HG03095 (cell line): ENCODE data around the gene DCTPP1.
A peak's percentile ranks its signal among the peaks of the same experiment; 100 is the strongest.

Experiments
- ATAC-seq: cut with Tn5 transposase; IDR thresholded peaks from one replicate; pipeline ENCODE4 v1.9.1; 2021; ENCODE audit warnings: moderate library complexity; ENCODE audit not compliant: unreplicated experiment

Gene DCTPP1

DNA sequence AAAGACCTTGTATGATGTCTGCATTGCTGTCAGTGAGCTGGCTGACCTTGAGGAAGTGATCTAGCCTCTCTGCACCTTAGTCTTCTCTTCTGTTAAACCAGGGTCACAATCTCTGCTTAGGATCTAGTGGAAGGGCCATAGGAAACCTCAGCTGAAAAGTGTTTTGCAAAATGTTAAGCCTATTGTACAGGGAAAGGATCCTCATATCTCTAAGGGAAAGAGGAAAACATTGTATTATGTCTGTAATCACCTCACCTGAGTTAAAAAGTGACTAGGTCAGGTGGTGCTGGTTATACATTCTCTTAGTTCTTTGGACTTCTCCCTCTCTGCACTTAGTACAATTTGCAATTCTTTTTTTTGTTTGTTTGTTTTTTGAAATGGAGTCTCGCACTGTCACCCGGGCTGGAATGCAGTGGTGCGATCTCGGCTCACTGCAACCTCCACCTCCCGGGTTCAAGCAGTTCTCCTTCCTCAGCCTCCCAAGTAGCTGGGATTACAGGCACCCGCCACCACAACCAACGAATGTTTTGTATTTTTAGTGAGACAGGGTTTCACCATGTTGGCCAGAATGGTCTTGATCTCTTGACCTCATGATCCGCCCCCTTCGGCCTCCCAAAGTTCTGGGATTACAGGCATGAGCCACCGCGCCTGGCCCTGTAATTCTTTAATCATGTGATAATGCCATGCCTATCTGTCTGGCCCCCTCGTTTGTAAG, 17.8 kb upstream of the DCTPP1 start:
- ATAC-seq, result no peak

DNA sequence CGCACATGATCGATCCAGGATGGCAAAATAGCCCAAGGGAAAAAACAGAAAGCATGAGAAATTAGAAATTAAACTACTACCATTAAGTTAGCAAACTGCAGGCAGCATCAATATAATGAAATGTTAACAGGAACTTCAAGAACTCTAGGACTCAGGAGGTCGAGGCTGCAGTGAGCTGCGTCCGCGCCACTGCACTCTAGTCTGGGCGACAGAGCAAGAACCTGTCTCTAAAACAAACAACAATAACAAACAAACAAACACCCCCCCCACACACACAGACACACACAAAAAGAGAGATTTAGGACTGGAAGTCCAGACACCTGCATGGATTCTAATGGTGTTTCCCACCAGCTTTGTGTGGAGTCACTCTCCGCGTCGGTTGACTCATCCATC, 16.4 kb upstream of the DCTPP1 start:
- no peak for ATAC-seq

DNA sequence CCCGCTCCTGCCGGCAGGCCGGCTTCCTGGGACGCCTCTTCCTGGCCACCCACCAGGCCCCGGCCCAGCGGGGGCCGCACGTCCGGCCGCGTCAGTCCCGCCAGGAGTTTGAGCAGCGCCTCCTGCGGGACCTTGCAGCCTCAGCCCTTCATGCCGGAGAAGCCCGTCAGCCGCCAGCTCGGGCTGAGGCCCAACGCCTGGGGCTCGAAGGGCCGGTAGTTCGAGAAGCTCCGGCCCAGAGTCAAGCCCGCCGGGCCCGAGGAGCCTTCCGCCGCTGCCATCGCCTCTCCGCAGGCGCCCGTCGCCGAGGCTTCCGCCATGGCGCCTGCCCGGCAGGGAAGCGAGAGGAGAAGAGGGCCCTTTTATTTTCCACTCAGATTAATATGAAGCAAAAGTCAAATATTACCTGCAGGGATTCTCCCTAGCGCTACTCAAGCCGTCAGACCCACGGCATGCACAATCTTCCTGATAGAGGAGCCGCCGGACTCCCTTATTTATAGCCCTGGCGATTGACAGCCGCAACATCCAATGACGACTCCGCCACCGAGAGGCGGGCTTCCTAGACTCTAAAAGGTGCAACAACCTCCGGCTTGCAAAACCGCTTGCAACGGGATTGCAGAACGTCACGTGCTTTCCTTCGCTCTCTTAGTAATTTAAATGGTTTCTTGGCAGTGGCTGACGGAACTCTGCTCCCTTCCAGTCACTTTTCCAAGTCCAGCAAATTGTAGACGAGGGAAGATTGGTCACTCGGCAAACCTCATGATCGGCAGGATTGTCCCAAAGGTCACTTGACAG, 15.8 kb upstream of the DCTPP1 start, which contains the start of gene SEPHS2:
SEPHS2 (minus strand) TSS at position 467 of the 795 bp plus-strand sequence; CDS start at position 320, 147 bp downstream.
- peak; percentile 80 for ATAC-seq

DNA sequence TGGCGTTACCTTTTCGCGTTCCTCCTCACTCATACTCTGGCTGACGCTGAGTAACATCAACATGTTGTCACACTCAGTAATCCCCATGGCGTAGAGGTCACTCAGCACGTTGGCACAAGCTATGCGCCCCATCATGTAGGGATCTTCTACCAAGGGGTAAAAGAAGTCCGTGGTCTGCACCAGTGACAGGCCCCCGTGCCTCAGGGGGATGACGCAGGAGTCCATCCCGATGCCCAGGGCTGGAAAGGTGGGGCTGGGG, 15.2 kb upstream of the DCTPP1 start:
- no peak for ATAC-seq

DNA sequence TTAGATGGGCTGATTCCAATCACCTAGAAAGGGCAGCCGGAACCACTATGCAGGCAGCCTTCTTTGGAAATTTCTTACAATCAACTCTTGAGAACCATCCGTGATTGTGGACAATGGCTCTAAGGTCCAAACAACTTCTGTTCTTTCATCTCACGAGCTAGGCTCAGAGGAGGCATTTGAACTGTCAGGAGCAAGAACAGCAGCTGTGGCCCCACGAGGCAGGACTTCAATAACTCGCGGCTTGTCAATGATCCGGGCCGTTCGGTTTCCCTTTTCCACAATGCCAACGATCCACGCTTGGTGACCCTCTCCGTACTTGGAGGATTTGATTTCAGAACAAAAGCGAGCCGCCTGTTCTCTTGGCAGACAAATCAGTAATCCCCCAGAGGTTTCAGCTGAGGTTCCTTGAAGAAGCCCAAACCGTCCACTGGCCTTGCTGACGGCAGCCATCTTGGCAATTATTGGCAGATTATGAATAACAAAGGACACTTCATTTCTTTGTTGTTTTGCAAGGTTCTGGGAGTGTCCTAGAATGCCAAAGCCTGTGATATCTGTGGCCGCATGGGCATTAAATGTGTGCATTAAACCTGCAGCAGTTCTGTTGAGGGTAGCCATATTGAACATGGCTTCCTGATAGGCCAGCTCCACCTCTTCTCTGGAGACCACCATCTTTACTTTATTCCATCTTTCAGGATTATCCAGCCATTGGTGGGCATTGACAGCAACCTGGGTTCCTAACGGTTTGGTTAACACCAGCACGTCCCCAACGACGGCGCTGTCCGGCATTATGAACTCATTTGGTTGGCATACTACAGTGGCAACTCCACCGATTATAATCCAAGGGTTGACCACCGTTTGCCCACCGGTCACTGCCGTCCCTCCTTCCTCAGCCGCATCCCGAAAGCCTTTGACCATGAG, 14.7 kb upstream of the DCTPP1 start:
- no peak for ATAC-seq

DNA sequence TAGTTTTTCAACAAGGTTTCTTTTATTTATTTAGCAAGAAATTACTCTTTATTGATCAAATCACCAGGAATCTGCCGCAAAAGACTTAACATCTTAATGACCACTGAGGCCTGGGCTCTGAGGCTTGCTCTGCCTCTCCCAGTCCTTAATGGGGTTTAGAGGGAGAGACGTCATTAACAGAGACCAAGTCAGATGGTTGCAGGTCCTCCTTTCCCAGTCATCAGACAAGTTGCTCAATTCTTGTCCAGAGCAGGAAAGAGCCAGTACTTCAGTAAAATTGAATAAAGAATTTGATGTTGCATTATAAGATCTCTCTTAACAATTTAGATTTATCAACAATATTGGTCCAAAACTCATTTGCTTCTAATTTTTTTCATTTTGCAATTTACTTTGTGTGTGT, 13.8 kb upstream of the DCTPP1 start:
- ATAC-seq, result no peak

DNA sequence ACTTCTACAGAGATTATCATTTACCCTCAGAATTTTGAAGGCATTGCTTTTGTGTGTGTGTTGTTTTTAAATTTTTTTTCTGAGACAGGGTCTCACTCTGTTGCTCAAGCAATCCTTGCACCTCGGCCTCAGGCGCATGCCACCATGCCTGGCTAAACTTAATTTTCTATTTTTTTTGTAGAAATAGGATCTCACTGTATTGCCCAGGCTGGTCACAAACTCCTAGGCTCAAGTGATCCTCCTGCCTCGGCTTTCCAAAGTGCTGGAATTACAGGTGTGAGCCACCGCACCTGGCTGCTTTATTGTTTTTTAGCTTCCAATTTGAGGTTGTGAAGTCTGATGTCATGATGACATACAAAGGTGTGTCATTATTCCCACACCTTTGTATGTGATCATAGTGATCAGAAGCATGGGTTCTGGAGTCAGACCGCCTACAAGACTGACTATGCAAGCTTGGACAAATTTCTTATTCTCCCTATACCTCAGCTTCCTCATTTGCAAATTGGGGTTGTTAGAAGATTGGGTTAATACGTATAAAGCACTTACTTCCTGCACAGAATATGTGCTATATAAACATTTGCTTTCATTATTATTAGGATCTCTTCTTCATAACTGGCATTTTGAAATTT, 10.0 kb upstream of the DCTPP1 start:
- no peak for ATAC-seq

DNA sequence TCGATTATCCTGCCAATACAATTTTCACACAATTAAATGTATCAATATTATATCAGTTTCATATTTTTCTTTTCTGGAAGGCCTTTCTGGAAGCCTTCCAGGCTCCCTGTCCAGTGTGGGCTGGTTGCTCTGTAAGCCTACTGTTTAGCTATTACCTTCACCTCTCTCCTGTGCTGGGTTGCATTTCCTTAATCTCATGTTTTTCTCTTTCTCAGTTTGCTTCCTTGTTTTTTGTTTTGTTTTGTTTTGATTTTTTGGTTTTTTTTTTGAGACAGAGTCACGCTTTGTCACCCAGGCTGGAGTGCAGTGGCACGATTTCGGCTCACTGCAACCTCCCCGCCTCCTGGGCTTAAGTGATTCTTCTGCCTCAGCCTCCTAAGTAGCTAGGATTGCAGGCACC, 9.0 kb upstream of the DCTPP1 start:
- no peak for ATAC-seq

DNA sequence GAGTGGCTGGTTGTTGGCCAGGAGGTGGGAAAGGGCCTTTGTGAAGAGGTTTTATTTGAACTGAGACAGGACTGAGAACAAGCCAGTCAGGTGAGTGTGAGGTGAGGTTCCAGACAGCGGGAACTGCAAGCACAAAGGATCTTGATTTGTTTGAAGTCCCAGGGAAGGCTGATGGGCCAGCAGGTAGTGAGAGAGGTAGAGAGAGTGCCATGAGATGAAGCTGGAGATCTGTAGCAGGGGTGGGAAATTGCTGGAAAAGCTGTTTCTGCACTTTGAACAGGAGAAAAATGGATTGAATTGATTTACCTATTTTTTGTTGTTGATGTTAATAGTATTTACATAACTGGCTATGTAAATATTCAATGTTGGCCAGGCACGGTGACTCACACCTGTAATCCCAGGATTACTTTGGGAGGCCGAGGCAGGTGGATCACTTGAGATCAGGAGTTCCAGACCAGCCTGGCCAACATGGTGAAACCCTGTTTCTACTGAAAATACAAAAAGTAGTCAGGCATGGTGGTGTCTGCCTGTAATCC, 7.7 kb upstream of the DCTPP1 start:
- no peak for ATAC-seq

DNA sequence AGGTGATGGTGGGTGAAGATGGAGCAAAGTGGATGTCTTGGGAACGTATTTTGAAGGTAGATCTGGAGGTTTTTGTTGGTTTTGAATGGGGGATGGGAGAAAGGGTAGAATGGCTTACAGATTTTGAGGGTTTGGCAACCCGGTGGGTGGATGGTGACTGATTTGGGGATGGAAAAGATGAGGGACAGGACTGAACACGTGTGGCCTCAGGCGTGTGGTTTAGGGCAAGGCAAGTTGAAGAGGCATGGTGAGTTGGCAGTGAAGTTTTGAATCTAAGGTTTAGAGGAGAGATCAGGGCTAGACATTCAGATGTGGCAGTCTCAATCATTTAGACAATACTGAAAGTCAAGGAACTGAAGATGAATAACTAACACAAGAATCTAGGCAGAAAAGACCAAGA, 5.0 kb upstream of the DCTPP1 start:
- ATAC-seq, result no peak

DNA sequence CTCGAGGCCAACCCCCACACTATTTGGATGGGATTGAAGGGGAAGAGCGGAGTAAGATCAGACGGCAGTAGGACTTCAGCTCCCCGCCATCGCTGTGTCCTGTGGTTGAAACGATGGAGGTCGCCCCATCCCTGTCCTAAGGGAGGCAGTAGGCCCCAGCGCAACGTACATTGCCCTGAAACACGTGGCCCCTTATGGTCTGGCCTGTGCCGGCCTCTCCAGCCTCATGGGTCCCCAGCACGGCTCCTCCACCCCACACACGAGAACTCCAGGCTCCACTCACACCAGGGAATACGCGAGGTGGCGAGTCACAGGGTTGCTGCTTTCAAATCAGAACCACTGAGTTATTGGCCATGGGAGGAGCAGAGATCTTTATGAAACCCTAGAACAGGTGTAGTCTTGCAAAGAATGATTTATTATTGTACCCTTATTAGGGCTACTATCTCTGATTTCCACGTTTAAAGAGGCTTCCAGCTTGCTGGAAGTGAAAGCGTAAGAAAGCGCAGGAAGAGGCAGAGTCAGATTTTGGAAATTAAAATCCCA, 669 bp upstream of the DCTPP1 start:
- peak; percentile 17 for ATAC-seq

DNA sequence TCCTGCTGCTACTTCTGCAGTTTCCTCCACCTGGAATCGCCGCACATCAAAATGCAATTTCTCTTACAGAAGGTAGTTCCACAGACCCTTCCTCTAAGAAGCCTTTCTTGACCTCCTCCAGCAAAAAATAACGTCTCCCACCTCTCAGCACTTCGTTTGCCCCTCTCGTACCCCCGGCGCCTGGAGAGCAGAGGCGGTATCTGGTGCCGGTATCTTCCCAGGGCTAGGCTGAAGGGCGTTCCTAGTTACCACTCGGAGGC, 482 bp downstream of the DCTPP1 start:
- peak; percentile 14 for ATAC-seq

DNA sequence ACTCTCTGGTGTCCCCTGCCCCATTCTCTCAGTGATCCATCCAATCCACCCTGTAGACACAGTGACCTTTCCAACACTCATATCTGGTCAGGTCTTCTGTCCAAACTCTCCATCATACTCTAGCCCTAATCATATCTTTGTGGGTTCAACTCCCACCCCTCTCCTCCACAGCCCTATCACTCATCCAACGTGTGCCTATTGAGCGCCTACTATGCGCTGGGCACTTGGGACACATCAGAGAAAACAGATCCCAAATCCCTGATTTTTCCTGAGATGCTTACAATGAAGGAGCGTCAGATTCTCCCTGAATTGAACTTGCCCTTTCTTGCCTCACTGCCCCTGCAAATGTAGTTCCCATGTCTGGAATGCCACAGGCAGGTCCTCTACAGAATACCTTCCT, 1.8 kb downstream of the DCTPP1 start:
- ATAC-seq, result no peak

DNA sequence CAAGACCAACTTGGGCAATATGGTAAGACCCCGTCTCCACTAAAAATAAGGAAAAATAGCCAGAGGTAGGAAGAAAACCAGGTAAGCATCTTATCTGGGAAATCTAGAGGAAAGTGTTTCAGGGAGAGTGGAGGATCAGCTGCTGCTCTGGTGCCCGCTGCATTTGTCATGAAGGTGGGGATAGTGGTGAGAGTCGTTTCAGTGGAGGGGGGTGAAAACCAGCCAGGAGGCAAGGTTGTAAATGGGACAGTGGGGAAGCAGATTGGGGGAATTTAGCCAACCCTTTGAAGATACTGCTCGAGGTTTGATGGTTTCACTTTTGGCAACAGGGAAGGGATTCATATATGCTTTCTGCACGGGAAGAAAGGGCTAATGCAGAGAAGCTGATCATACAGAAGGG, 8.8 kb downstream of the DCTPP1 start:
- ATAC-seq, result no peak

DNA sequence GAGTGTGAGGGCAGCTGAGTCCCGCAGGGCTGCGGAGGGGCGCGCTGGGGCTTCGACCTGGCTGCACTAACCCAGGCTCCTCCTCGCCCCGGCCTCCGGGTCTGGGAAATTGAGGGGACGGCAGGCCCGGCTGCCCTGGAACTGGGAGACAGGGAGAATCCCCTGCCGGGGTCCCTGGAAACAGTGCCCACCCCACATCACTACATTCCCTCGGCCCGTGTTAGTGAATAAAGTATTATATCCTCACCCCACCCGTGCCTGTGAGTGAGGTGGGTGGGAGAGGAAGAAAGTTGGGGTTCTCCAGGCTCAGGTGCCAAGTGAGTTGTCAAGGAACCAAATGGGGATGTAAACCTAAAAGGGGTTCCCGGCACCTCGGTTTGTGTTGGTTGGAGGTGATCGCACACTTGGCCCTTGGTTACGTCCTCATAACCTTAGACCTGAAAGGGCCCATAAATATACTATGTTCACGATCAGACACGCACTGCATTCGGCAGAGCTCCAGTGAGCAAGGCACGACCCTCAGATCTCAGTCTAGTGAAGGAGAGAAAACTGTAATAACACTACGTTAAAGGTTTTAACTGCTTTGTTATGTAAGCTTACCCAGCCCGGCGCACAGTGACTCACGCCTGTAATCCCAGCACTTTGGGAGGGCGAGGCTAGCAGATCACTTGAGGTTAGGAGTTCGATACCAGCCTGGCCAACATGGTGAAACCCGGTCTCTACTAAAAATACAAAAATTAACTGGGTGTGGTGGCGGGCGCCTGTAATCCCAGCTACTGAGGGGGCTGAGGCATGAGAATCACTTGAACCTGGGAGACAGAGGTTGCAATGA, 11.3 kb downstream of the DCTPP1 start:
- ATAC-seq, result no peak

DNA sequence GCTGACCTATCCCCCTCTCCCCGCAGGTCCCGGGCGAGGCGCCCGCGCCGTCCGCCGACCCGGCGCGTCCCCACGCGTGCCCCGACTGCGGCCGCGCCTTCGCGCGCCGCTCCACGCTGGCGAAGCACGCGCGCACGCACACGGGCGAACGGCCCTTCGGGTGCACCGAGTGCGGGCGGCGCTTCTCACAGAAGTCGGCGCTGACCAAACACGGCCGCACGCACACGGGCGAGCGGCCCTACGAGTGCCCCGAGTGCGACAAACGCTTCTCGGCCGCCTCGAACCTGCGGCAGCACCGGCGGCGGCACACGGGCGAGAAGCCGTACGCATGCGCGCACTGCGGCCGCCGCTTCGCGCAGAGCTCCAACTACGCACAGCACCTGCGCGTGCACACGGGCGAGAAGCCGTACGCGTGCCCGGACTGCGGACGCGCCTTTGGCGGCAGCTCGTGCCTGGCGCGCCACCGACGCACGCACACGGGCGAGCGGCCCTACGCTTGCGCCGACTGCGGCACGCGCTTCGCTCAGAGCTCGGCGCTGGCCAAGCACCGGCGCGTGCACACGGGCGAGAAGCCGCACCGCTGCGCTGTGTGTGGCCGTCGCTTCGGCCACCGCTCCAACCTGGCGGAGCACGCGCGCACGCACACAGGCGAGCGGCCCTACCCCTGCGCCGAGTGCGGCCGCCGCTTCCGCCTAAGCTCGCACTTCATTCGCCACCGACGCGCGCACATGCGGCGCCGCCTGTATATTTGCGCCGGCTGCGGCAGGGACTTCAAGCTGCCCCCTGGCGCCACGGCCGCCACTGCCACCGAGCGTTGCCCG, 12.1 kb downstream of the DCTPP1 start:
- ATAC-seq, result peak; percentile 79

DNA sequence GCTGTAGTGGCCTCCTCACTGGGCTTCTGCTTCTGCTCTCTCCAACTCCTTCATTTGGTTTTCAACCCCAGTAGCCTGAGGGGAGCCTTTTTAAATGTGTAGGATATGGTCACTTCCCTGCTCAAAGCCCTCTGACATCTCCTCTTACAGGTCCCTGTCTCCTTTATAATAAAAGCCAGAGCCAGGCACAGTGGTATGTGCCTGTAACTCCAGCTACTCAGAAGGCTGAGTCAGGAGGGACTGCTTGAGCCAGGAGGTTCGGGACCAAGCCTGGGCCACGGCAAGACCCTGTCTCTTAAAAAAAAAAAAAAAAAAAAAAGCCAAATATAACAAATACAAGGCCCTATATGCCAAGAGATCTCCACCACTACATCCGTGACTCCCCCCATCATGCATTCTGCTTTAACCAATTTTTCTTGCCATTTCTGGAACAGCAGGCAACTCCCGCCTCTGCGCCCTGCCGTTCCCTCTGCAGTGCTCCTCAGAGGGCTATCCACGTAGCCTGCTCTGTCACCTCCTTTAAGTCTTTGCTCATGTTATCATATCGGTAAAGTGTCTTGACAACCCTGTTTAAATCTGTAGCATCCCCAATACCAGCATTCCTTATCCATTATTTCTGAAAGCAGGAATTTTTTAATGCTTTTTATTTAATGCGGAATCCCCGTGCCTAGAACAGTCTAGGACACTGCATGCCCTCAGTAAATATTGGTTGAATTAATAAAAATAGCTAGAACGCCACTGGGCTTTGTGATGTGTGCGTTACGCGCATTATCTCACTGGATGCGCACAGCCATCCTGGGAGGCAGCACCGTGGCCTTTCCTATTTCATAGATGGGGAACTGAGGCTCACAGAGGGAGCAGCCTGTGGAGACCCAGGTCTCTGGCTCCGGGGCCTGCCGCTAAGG, 13.0 kb downstream of the DCTPP1 start:
- ATAC-seq, result no peak

DNA sequence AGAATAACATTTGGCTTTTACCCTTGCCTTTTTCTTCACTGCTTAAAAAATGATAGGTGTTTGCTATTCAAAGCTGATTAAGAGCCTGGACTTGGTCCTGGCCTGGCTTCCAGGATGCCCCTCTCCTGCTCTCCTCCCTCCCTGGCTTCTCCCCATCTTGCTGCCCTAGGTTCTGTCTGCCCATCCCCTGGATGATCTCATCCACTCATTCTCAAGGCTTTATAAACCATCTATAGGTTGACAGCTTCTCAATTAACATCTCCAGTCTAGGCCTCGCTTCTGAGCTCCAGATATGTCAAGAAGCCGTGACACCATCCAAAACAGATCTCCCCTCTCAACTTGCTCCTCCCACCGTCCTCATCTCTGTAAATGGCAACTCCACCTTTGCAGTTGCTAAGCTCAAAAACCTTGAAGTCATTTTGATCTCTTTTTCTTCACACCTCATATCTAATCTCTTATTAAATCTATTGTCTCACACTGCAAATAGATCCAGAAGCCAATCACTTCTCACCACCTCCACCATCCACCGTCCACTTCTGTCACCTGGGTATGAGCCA, 13.7 kb downstream of the DCTPP1 start:
- no peak for ATAC-seq
